ENCODE measurements around the gene PIP5KL1.

Gene PIP5KL1

DNA sequence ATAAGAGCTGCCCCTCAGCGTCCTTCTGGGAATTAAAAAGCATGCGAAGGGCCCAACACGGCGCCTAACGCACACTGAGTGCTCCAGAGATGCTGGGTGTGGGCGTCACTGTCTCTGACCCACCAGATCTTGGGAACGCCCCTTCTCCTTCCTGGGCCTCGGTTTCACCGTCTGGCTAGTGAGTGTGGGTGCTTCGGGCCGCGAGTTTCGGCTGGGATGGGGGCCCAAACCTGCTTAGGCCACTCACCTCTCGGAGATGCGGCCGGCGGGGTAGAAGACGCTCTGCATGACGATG, 3.7 kb downstream of the PIP5KL1 start:
- no peak for DNase-seq (ENCODE audit: low read depth in 2 of 2)
- peak overlapping the region; percentile 21 to 29 for H3K4me3 ChIP-seq (replicated peaks in 1 of 2; ENCODE audit: low read depth in 2 of 2, low read length in 2 of 2)
- TF ChIP-seq, protein P1, sequence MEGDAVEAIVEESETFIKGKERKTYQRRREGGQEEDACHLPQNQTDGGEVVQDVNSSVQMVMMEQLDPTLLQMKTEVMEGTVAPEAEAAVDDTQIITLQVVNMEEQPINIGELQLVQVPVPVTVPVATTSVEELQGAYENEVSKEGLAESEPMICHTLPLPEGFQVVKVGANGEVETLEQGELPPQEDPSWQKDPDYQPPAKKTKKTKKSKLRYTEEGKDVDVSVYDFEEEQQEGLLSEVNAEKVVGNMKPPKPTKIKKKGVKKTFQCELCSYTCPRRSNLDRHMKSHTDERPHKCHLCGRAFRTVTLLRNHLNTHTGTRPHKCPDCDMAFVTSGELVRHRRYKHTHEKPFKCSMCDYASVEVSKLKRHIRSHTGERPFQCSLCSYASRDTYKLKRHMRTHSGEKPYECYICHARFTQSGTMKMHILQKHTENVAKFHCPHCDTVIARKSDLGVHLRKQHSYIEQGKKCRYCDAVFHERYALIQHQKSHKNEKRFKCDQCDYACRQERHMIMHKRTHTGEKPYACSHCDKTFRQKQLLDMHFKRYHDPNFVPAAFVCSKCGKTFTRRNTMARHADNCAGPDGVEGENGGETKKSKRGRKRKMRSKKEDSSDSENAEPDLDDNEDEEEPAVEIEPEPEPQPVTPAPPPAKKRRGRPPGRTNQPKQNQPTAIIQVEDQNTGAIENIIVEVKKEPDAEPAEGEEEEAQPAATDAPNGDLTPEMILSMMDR (IDR thresholded peaks at IDR 0.05; ENCODE audit: low read depth, low read length), result no peak

DNA sequence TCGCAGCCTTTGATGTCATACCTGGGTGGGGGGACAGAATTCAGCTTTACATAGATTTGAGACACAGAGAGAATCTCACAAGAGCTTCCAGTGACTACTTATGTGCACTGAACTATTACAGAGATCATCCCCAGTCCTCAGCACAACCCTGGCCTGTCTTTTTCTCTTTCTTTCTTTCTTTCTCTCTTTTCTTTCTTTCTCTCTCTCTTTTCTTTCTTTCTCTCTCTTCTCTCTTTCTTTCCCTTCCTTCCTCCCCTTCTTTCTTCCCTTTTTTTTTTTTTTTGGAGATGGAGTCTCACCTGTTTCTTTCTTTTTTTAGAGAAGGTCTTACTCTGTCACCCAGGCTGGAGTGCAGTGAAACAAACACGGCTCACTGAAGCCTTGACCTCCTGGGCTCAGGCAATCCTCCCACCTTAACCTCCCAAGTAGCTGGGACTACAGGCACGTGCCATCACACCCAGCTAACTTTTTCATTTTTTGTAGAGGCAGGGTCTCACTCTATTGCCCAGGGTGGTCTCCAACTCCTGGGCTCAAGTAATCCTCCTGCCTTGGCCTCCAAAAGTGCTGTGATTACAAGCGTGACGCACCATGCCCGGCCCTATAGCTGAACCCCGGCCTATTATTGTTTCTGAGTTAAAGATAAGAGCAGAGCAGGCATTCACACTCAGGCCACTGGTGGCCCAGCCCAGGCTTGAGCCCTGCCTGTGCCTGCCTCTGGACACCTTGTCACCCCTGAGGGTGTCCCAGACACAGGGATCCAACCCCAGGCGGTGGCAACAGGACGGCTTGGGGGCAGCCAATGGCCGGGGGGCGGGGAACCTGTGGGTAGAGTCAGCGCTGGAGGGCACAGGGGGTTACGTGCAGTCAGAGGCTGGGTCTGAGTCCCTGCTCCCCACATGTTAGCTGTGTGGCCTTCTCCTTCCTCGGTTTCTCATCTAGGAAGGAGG, 4.3 kb downstream of the PIP5KL1 start:
- no peak overlapping the region for H3K4me3 ChIP-seq (replicated peaks in 1 of 2; ENCODE audit: low read depth in 2 of 2, low read length in 2 of 2)
- TF ChIP-seq, protein P1 (IDR thresholded peaks at IDR 0.05; ENCODE audit: low read depth, low read length), result no peak
- DNase-seq (ENCODE audit: low read depth in 2 of 2), result no peak

DNA sequence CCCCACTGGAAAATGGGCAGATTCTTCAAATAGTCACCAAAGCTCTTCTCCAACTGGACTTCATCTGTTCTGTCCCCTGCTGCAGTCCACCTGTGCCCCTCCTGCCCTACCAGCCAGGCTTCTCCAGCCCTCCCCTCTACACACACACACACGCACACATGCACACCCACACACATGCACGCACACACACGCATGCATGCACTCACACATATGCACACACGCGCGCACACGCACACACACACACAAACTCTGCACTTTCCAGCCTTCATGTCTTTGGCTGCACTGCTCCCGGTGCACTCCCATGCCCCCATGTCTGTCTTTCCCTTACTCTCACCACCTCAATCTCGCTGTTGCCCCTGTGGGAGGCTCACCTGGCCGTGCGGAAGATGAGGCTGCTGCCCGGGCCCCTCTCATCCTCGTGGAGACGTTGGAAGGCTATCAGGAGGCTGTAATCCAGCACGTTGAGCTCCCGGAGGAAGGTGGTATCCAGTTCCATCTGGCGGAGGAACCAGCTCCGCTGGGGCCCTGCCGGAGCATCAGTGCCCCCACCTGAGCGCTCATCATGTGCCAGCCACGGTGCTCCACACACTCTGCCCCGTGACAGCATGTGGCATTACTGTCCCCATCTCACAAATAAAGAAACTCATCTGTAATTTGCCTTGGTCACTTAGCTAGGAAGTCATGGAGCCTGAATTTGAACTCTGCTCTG, 5.7 kb downstream of the PIP5KL1 start:
- no peak for DNase-seq (ENCODE audit: low read depth in 2 of 2)
- no peak overlapping the region for H3K4me3 ChIP-seq (replicated peaks in 1 of 2; ENCODE audit: low read depth in 2 of 2, low read length in 2 of 2)
- TF ChIP-seq, protein P1 (IDR thresholded peaks at IDR 0.05; ENCODE audit: low read depth, low read length), result no peak

DNA sequence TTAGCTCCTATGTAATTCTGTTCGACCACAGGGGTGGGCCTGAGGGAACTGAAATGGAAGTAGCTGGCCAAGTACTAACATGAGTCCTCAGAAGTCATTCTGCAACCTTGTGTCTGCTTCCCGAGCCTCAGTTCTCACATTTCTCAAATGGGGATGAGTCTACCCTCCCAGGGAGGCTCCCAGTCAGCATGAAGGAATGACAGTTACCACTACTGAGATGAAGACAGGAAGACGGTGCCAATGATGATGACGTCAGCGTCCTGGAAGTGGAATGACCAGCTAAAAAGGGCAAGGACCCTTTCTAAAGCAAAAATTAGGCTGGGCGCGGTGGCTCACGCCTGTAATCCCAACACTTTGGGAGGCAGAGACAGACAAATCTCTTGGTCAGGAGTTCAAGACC, 6.8 kb downstream of the PIP5KL1 start:
- H3K4me3 ChIP-seq (replicated peaks in 1 of 2; ENCODE audit: low read depth in 2 of 2, low read length in 2 of 2), result no peak overlapping the region
- TF ChIP-seq, protein P1 (IDR thresholded peaks at IDR 0.05; ENCODE audit: low read depth, low read length), result no peak
- peak; percentile 81 to 98 for DNase-seq (ENCODE audit: low read depth in 2 of 2)

DNA sequence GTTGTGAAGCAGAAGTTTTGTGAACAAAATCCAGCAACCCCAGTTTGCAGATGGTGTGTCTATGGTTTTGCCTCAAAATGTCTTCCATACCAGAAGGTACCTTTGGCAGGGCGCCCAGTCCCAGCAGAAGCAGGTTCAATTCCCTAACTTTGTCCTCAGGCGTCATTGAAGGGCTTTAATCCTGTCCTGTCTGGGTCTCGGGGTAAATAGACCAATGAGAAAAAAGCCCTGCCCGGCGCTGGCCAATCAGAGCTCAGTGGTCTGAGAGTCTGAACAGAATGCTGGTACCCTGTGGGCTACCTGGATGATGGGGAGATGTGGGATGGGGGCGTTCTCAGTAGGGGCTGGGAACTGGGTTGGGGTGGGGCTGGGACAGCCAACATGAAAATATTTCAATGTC, 7.5 kb downstream of the PIP5KL1 start:
- H3K4me3 ChIP-seq (replicated peaks in 1 of 2; ENCODE audit: low read depth in 2 of 2, low read length in 2 of 2), result no peak overlapping the region
- no peak for DNase-seq (ENCODE audit: low read depth in 2 of 2)
- TF ChIP-seq, protein P1 (IDR thresholded peaks at IDR 0.05; ENCODE audit: low read depth, low read length), result no peak

DNA sequence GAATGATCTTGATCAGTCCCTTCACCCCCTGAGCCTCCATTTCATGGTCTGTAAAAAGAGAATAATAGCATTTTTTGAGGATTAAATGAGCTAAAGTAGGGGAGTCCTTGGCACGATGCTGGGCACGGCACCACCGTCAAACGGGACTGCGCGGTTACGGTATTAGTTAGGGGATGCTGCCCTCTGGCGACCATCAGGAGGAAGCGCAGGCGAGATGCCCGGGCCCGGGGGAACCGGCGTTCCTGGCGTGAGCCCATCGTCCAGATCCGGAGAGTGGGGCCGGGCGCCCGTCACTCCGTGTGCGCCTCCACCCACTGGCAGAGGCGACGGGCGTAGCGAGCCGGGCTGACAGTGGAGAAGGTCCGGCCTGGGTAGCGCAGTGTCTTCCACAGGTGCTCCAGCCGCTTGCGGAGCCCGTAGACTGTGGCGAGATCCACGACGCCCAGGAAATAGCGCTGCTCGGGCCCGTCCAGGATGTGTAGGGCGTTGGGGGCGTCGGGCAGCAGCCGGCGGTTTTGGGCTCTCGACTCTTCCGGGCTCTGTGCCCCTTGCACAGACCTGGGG, 8.9 kb downstream of the PIP5KL1 start:
- TF ChIP-seq, protein P1 (IDR thresholded peaks at IDR 0.05; ENCODE audit: low read depth, low read length), result peak; percentile 79
- peak overlapping the region; percentile 18 to 42 for H3K4me3 ChIP-seq (replicated peaks in 1 of 2; ENCODE audit: low read depth in 2 of 2, low read length in 2 of 2)
- peak; percentile 65 to 66 for DNase-seq (ENCODE audit: low read depth in 2 of 2)
